Measurements from ENCODE around the gene GPR17. TPM values are rescaled to one million over a fixed set of nuclear protein-coding genes. Genes with fewer than 3 reads are reported as not detected.

GPR17 gene
- total RNA-seq, 5 donors from 2014 or later (not counting 1 experiment from before 2014, with no cell fraction given): not detected

DNA sequence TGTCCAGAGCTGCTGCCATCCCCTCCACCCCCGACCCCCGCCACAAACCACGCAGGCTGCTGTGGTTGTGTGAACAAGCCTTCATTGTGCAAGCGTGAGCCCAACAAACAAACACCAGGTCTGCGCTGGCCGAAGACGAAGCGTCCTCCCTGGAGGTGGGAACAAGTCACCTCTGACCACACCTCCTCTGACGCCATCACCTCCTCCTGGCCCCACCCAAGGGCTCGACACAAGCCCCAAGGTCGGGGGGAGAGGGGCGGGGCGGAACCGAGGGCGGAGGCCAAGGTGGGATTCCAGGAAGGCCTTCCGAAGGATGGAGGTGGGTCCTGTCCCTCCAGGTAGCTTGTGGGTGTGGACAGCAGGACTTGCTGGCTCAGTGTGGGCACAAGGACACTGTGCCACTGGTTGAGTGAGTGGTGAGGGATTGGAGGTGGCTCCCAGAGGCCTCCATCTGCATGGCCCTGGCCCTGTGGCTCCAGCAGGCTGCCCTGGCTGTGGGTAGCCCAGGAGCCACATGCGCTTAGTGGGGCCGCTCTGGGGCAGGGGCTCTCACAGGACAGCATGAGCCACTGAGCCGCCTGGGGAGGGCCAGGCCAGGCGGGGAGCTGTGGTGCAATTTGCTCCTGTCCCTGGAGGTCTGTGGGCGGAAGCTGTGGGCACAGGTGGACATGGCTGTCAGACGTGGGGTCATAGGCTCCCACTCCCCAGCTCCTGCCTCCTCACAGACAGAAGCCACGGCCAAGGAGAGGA is 7.4 kb upstream of the GPR17 start:
- H3K27me3 ChIP-seq (replicated peaks in 1 of 2; ENCODE audit: control insufficient read depth in 2 of 2, extremely low read depth in 1 of 2, insufficient read depth in 2 of 2, low read length in 1 of 2): peaks cover 0 to 2% of the 10 kb centered on the region in 2 experiments
- peaks cover 60 to 97% of the 10 kb centered on the region in 2 experiments for H3K4me1 ChIP-seq (ENCODE audit: control insufficient read depth in 1 of 2, extremely low read depth in 1 of 2, insufficient read depth in 2 of 2, low read length in 2 of 2)
- peak overlapping the region; percentile 55 for H3K27ac ChIP-seq (ENCODE audit: low read length)
- H3K9me3 ChIP-seq: no peaks in the 10 kb centered on the region
- CTCF ChIA-PET: interaction anchor here in 1 of 2 donors (1.5 kb wide), 1 partner anchor 45 kb away, joined by 3 read pairs; no protein-coding TSS in a partner anchor
- no peak for ATAC-seq (replicated peaks in 1 of 4)
- DNase-seq: no peak
- WGBS (ENCODE audit: insufficient coverage): 83% methylated on average over 15 of the region's 23 CpGs
- Mint-ChIP-seq H3K9me3 (no peaks in the 10 kb centered on the region), H3K4me1 (peaks cover 49 to 75% (median 51%) of the 10 kb centered on the region in 3 donors), H3K4me3 (peak overlapping the region in 1 of 3 donors; percentile 75), H3K36me3 (no peaks in the 10 kb centered on the region), H3K27ac (peak overlapping the region; percentile 88 to 90), H3K27me3 (no peaks in the 10 kb centered on the region)
- POLR2A ChIA-PET: no interaction called here
- H3K4me3 ChIP-seq (ENCODE audit: control insufficient read depth in 1 of 2, extremely low read depth in 1 of 2, low read length in 1 of 2): peak overlapping the region in 1 of 2 donors; percentile 20
- peaks cover 0 to 3% of the 10 kb centered on the region in 2 donors for H3K36me3 ChIP-seq (ENCODE audit: control insufficient read depth in 2 of 2, extremely low read depth in 1 of 2, insufficient read depth in 1 of 2, low read length in 1 of 2)

DNA sequence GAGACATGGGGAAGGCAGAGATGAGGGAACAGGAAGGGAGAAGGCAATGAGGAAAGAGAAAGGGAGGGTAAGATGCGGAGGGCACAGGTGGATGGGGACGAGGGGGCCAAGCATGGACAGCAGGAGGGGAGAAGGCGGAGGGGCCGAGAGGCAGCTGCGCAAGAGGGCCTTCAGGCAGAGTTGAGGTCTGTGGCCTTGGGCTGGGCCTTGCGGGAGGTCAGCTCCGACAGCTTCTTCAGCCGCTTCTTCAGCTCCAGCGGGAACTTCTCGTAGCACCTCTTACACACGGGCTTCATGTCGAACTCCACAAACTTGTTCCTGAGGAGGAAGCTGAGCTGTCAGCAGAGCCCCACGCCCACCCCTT is 6.9 kb upstream of the GPR17 start:
- peaks cover 0 to 2% of the 10 kb centered on the region in 2 experiments for H3K27me3 ChIP-seq (replicated peaks in 1 of 2; ENCODE audit: control insufficient read depth in 2 of 2, extremely low read depth in 1 of 2, insufficient read depth in 2 of 2, low read length in 1 of 2)
- 100% methylated on average over 1 of the region's 13 CpGs for WGBS (ENCODE audit: insufficient coverage)
- peaks cover 57 to 93% of the 10 kb centered on the region in 2 experiments for H3K4me1 ChIP-seq (ENCODE audit: control insufficient read depth in 1 of 2, extremely low read depth in 1 of 2, insufficient read depth in 2 of 2, low read length in 2 of 2)
- peak overlapping the region in 1 of 3 donors; percentile 75 for H3K4me3 Mint-ChIP-seq
- no peaks in the 10 kb centered on the region for H3K9me3 Mint-ChIP-seq
- H3K36me3 ChIP-seq (ENCODE audit: control insufficient read depth in 2 of 2, extremely low read depth in 1 of 2, insufficient read depth in 1 of 2, low read length in 1 of 2): peaks cover 0 to 3% of the 10 kb centered on the region in 2 donors
- DNase-seq (no peak), ATAC-seq (replicated peaks in 1 of 4) (no peak)
- peak overlapping the region; percentile 88 to 90 for H3K27ac Mint-ChIP-seq
- ChIA-PET POLR2A (no interaction called here), CTCF (interaction anchor here in 1 of 2 donors (0.8 to 1.5 kb wide), 2 partner anchors 45 to 48 kb away, joined by 3 read pairs; no protein-coding TSS in a partner anchor)
- peaks cover 48 to 72% (median 53%) of the 10 kb centered on the region in 3 donors for H3K4me1 Mint-ChIP-seq
- H3K4me3 ChIP-seq (ENCODE audit: control insufficient read depth in 1 of 2, extremely low read depth in 1 of 2, low read length in 1 of 2): peak overlapping the region in 1 of 2 donors; percentile 20
- H3K9me3 ChIP-seq: no peaks in the 10 kb centered on the region
- H3K36me3 Mint-ChIP-seq: no peaks in the 10 kb centered on the region
- H3K27me3 Mint-ChIP-seq: no peaks in the 10 kb centered on the region
- peak overlapping the region; percentile 70 for H3K27ac ChIP-seq (ENCODE audit: low read length)

DNA sequence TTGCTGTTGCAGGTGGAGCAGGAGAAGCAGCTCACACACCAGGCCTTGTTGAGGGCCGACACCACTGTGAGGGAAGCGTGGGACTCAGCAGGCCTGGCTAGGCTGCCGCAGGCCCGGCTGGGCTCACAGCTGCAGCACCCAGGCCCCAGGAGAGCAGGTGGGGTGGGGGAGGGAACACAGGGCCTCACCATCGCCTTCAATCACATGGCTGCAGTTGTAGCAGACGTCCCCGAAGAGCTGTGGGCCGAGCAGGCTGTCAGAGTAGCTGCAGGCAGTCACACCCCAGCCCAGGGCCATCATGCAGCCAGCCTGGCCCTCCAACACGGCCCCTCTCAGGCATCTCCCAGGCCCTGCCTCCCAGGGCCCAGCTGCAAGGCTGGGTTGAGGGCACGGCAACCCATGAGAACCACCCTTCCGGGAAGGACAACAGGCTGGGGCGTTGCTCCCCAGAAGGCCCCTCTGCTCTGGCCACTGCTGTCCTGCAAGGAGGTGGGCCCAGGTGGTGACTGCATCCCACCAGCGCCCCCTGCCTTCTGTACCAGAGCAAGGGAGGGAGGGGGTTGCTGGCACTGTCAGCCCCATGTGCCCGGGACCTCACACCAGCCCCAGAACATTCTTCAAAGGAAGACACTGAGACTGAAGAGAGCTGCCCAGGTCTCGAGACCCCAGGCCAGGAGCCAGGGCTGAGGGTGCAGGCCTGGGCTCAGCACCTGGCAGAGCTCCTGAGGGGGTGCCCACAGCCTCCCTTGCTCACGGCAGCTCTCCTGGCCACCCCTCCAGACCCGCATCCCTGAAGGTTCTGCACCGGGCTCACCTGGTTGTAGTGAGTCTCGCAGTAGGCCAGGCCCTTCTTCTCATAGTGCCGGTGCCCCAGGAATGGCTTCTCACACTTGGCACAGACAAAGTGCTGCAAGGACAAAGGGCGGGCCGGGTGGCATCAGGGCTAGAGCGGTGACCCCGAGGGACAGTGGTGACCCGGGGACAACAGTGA is 5.6 kb upstream of the GPR17 start:
- WGBS (ENCODE audit: insufficient coverage): 46% methylated on average over 25 of the region's 25 CpGs
- H3K27ac Mint-ChIP-seq: peak overlapping the region; percentile 87 to 90
- H3K36me3 Mint-ChIP-seq: no peaks in the 10 kb centered on the region
- Histone ChIP-seq H3K9me3 (no peaks in the 10 kb centered on the region), H3K4me3 (ENCODE audit: control insufficient read depth in 1 of 2, extremely low read depth in 1 of 2, low read length in 1 of 2) (peak overlapping the region; percentile 51 to 56), H3K27ac (ENCODE audit: low read length) (peak overlapping the region; percentile 70), H3K27me3 (replicated peaks in 1 of 2; ENCODE audit: control insufficient read depth in 2 of 2, extremely low read depth in 1 of 2, insufficient read depth in 2 of 2, low read length in 1 of 2) (peaks cover 0 to 2% of the 10 kb centered on the region in 2 experiments), H3K36me3 (ENCODE audit: control insufficient read depth in 2 of 2, extremely low read depth in 1 of 2, insufficient read depth in 1 of 2, low read length in 1 of 2) (peaks cover 0 to 3% of the 10 kb centered on the region in 2 donors), H3K4me1 (ENCODE audit: control insufficient read depth in 1 of 2, extremely low read depth in 1 of 2, insufficient read depth in 2 of 2, low read length in 2 of 2) (peaks cover 52 to 81% of the 10 kb centered on the region in 2 experiments)
- no peaks in the 10 kb centered on the region for H3K27me3 Mint-ChIP-seq
- ATAC-seq (replicated peaks in 1 of 4) (peak; percentile 6 to 23 (median 15)), DNase-seq (peak in 13 of 35 experiments; percentile 8 to 47 (median 25))
- ChIA-PET POLR2A (no interaction called here), CTCF (interaction anchor here (0.8 to 1.6 kb wide), 5 partner anchors 9 to 54 kb away, joined by 3 to 10 read pairs (median 3); no protein-coding TSS in a partner anchor)
- peak overlapping the region; percentile 44 to 75 (median 65) for H3K4me3 Mint-ChIP-seq
- H3K9me3 Mint-ChIP-seq: no peaks in the 10 kb centered on the region
- H3K4me1 Mint-ChIP-seq: peaks cover 53 to 62% (median 53%) of the 10 kb centered on the region in 3 donors

DNA sequence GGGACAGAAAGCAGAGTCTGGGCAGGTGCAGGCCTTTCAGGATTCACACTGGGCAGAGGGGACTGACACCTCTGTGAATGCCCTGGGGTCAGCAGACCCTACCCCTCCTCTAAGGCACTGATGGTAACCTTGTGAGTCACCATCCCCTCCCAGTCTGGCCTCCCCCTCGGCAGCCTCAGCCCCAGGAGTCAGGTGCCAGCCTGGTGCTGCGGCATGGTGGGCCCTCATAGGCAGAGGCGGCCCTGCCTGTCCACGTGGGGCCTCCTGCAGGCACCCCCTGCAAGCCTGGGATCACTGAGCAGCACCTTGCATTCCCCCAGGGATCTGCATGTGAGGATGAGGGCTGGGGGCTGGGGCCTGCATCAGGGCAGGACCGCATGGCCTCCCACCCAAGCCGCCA is 4.8 kb upstream of the GPR17 start:
- Mint-ChIP-seq H3K4me3 (peak overlapping the region; percentile 44 to 75 (median 65)), H3K27me3 (no peaks in the 10 kb centered on the region), H3K9me3 (no peaks in the 10 kb centered on the region), H3K4me1 (peaks cover 46 to 54% (median 52%) of the 10 kb centered on the region in 3 donors), H3K27ac (peak overlapping the region; percentile 87 to 90), H3K36me3 (no peaks in the 10 kb centered on the region)
- H3K4me1 ChIP-seq (ENCODE audit: control insufficient read depth in 1 of 2, extremely low read depth in 1 of 2, insufficient read depth in 2 of 2, low read length in 2 of 2): peaks cover 46 to 74% of the 10 kb centered on the region in 2 experiments
- 58% methylated on average over 6 of the region's 6 CpGs for WGBS (ENCODE audit: insufficient coverage)
- CTCF ChIA-PET: interaction anchor here (0.5 to 1.6 kb wide), 4 partner anchors 48 to 682 kb away, joined by 3 to 10 read pairs (median 4); no protein-coding TSS in a partner anchor
- peaks cover 0 to 2% of the 10 kb centered on the region in 2 experiments for H3K27me3 ChIP-seq (replicated peaks in 1 of 2; ENCODE audit: control insufficient read depth in 2 of 2, extremely low read depth in 1 of 2, insufficient read depth in 2 of 2, low read length in 1 of 2)
- ATAC-seq (replicated peaks in 1 of 4): no peak
- H3K36me3 ChIP-seq (ENCODE audit: control insufficient read depth in 2 of 2, extremely low read depth in 1 of 2, insufficient read depth in 1 of 2, low read length in 1 of 2): peaks cover 0 to 3% of the 10 kb centered on the region in 2 donors
- peak in 1 of 35 experiments; percentile 15 for DNase-seq
- peak overlapping the region; percentile 51 to 56 for H3K4me3 ChIP-seq (ENCODE audit: control insufficient read depth in 1 of 2, extremely low read depth in 1 of 2, low read length in 1 of 2)
- POLR2A ChIA-PET: no interaction called here
- H3K9me3 ChIP-seq: no peaks in the 10 kb centered on the region
- H3K27ac ChIP-seq (ENCODE audit: low read length): peak overlapping the region; percentile 70

DNA sequence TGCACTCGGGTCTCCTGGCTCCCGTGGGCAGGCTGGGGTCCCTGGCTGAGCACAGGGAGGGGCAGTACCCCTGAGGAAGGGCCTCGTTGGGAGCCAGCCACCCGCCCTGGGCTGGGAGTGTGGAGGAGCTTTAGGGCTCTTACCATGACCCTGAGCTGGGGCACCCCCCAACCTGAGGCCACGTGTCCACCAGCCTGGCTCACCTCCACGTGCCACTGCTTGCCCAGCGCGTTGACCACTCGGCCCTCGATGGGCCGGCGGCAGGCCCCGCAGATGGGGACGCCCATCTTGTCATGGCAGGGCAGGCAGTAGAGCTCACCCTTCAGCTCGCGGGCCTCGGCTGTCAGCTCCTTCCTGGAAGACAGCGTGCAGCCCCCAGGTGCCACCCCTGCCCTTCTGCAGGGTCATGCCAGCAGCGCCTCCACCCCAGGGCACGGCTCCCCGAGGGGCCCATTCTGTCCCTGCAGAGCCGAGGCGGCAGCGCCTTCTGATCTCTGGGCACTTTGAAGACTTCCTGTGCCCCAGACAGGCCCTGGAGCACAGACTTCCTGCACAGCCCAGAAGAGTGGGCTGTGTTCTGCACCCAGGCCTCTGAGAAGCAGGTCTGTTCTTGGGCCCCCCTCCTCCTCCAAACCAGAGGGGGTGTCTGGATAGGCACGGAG is 4.0 kb upstream of the GPR17 start:
- H3K36me3 Mint-ChIP-seq: no peaks in the 10 kb centered on the region
- DNase-seq (peak; percentile 21 to 75 (median 50)), ATAC-seq (replicated peaks in 1 of 4) (peak; percentile 86 to 93 (median 89))
- Histone ChIP-seq H3K27ac (ENCODE audit: low read length) (peak overlapping the region; percentile 70), H3K4me1 (ENCODE audit: control insufficient read depth in 1 of 2, extremely low read depth in 1 of 2, insufficient read depth in 2 of 2, low read length in 2 of 2) (peaks cover 40 to 73% of the 10 kb centered on the region in 2 experiments), H3K4me3 (ENCODE audit: control insufficient read depth in 1 of 2, extremely low read depth in 1 of 2, low read length in 1 of 2) (peak overlapping the region; percentile 51 to 56), H3K9me3 (no peaks in the 10 kb centered on the region), H3K36me3 (ENCODE audit: control insufficient read depth in 2 of 2, extremely low read depth in 1 of 2, insufficient read depth in 1 of 2, low read length in 1 of 2) (peaks cover 0 to 3% of the 10 kb centered on the region in 2 donors), H3K27me3 (replicated peaks in 1 of 2; ENCODE audit: control insufficient read depth in 2 of 2, extremely low read depth in 1 of 2, insufficient read depth in 2 of 2, low read length in 1 of 2) (peaks cover 0 to 2% of the 10 kb centered on the region in 2 experiments)
- peak overlapping the region; percentile 41 to 75 (median 65) for H3K4me3 Mint-ChIP-seq
- peak overlapping the region; percentile 90 for H3K27ac Mint-ChIP-seq
- CTCF ChIA-PET: interaction anchor here in 1 of 2 donors (0.6 kb wide), 1 partner anchor 11 kb away, joined by 9 read pairs; no protein-coding TSS in a partner anchor
- no peaks in the 10 kb centered on the region for H3K9me3 Mint-ChIP-seq
- no peaks in the 10 kb centered on the region for H3K27me3 Mint-ChIP-seq
- POLR2A ChIA-PET: no interaction called here
- peaks cover 40 to 50% (median 44%) of the 10 kb centered on the region in 3 donors for H3K4me1 Mint-ChIP-seq
- WGBS (ENCODE audit: insufficient coverage): 17% methylated on average over 19 of the region's 25 CpGs

All from T-cell (primary cell).